CD14-positive monocyte (primary cell): Measurements from ENCODE around the gene FAM227B. TPM values are rescaled to one million over a fixed set of nuclear protein-coding genes. Genes with fewer than 3 reads are reported as not detected.
"Not testable (repeated sequence)": the region's sequence is repeated elsewhere in the genome, so short reads cannot be mapped to it uniquely, and the experiment has no call there.

Experiments
- DNase-seq, 3 donors: peaks; one replicate each; pipeline ENCODE4 v3.0.0-alpha.2; 2011 to 2022
- H2AFZ ChIP-seq: 2 replicates; pipeline ENCODE4 v1.6.0; 2012; ENCODE audit warnings: mild to moderate bottlenecking, low read depth, low read length, inconsistent platforms; ENCODE audit not compliant: insufficient read depth, poor library complexity, severe bottlenecking
- H3K27ac ChIP-seq, 2 donors: 1 replicate in 1 of 2; 2 replicates in 1 of 2; pipeline ENCODE4 v1.5.1; 2012 to 2013; ENCODE audit warnings: low read length in 2 of 2, control low read depth in 1 of 2, inconsistent platforms in 1 of 2, low read depth in 1 of 2, mild to moderate bottlenecking in 1 of 2
- H3K27me3 ChIP-seq, 2 donors: one replicate each; pipeline versions ENCODE4 v1.6.0 to v1.6.1; 2011 to 2013; ENCODE audit warnings: low read length in 2 of 2; ENCODE audit not compliant: control insufficient read depth in 2 of 2, insufficient read depth in 2 of 2
- H3K36me3 ChIP-seq, 2 donors: replicated peaks in 1 of 2; 1 replicate in 1 of 2; 2 replicates in 1 of 2; pipeline versions ENCODE4 v1.5.1 to v1.6.1; 2012 to 2013; ENCODE audit warnings: low read length in 2 of 2, control low read depth in 1 of 2, inconsistent platforms in 1 of 2, mild to moderate bottlenecking in 1 of 2; ENCODE audit not compliant: insufficient read depth in 2 of 2, control insufficient read depth in 1 of 2
- H3K4me1 ChIP-seq, 2 donors: 1 replicate in 1 of 2; 2 replicates in 1 of 2; pipeline versions ENCODE4 v1.5.1 to v1.6.1; 2012 to 2013; ENCODE audit warnings: low read length in 2 of 2, control low read depth in 1 of 2, inconsistent platforms in 1 of 2, mild to moderate bottlenecking in 1 of 2, moderate library complexity in 1 of 2; ENCODE audit not compliant: insufficient read depth in 2 of 2, control insufficient read depth in 1 of 2
- H3K4me2 ChIP-seq: replicated peaks from 2 replicates; pipeline ENCODE3; 2012; ENCODE audit warnings: low read length, moderate library complexity, mild to moderate bottlenecking; ENCODE audit not compliant: poor library complexity, severe bottlenecking; ENCODE audit errors: extremely low read depth
- H3K4me3 ChIP-seq, 3 experiments: fragments of 200-600 bp in 1 of 3; sonication (generic) in 1 of 3; replicated peaks in 1 of 3; 1 replicate in 2 of 3; 2 replicates in 1 of 3; pipeline ENCODE4 v1.5.1; 2011 to 2013; ENCODE audit warnings: low read length in 3 of 3, mild to moderate bottlenecking in 3 of 3, control low read depth in 2 of 3, low read depth in 2 of 3, inconsistent platforms in 1 of 3, moderate library complexity in 1 of 3
- H3K79me2 ChIP-seq: 2 replicates; pipeline ENCODE4 v1.6.0; 2012; ENCODE audit warnings: mild to moderate bottlenecking, control low read depth, inconsistent platforms, low read length, moderate library complexity; ENCODE audit not compliant: insufficient read depth
- H3K9ac ChIP-seq: 2 replicates; pipeline ENCODE4 v1.6.0; 2017; ENCODE audit warnings: low read length, mild to moderate bottlenecking; ENCODE audit not compliant: insufficient read depth, poor library complexity, severe bottlenecking
- H3K9me3 ChIP-seq, 2 donors: replicated peaks in 1 of 2; 1 replicate in 1 of 2; 2 replicates in 1 of 2; pipeline versions ENCODE4 v1.5.1 to v1.6.1; 2012 to 2013; ENCODE audit warnings: low read length in 2 of 2, control low read depth in 1 of 2; ENCODE audit not compliant: control insufficient read depth in 1 of 2, insufficient read depth in 1 of 2
- H4K20me1 ChIP-seq: 2 replicates; pipeline ENCODE4 v1.6.0; 2012; ENCODE audit warnings: mild to moderate bottlenecking, low read length, control low read depth, moderate library complexity; ENCODE audit not compliant: insufficient read depth
- H3K27ac Mint-ChIP-seq, 7 donors: one replicate each; pipeline ENCODE4 v1.8.0; 2020; ENCODE audit warnings: mild to moderate bottlenecking in 7 of 7, mixed read lengths in 7 of 7, moderate library complexity in 6 of 7, inconsistent platforms in 2 of 7
- H3K27me3 Mint-ChIP-seq, 3 donors: one replicate each; pipeline ENCODE4 v1.8.0; 2021 to 2022; ENCODE audit warnings: low read depth in 3 of 3, mild to moderate bottlenecking in 3 of 3, mixed read lengths in 3 of 3, moderate library complexity in 3 of 3, inconsistent platforms in 1 of 3
- H3K36me3 Mint-ChIP-seq, 2 donors: one replicate each; pipeline ENCODE4 v1.8.0; 2020; ENCODE audit warnings: mixed read lengths in 2 of 2, inconsistent platforms in 1 of 2, mild to moderate bottlenecking in 1 of 2
- H3K4me1 Mint-ChIP-seq: one replicate; pipeline ENCODE4 v1.8.0; 2020; ENCODE audit warnings: mild to moderate bottlenecking, mixed read lengths
- H3K4me3 Mint-ChIP-seq, 2 donors: one replicate each; pipeline ENCODE4 v1.8.0; 2020; ENCODE audit warnings: mild to moderate bottlenecking in 2 of 2, mixed read lengths in 2 of 2, moderate library complexity in 1 of 2
- H3K9me3 Mint-ChIP-seq, 7 donors: one replicate each; pipeline ENCODE4 v1.8.0; 2020 to 2022; ENCODE audit warnings: mixed read lengths in 7 of 7, mild to moderate bottlenecking in 6 of 7, moderate library complexity in 6 of 7, inconsistent platforms in 2 of 7
- WGBS: methylation state at CpG from one replicate; pipeline ENCODE4 v1.1.5; 2013; ENCODE audit warnings: missing lambda C conversion rate; ENCODE audit not compliant: insufficient coverage; 5-methylcytosine and 5-hydroxymethylcytosine counted together
- intact Hi-C, 2 donors: fragments of 100-400 bp; cut with micrococcal nuclease; formaldehyde crosslinking; loops; one replicate each; pipeline versions ENCODE4 v1.15.0 to v1.15.1; 2023
- polyA plus RNA-seq, 3 donors: library from polyadenylated mRNA; depleted of rRNA in 1 of 3; unstranded in 2 of 3; stranded (reverse) in 1 of 3; fragments of 300-500 nt in 2 of 3; fragments of >200 nt in 1 of 3; fragmentation: Illumina TruSeq in 2 of 3; gene quantifications; 1 replicate in 2 of 3; 2 replicates in 1 of 3; pipeline ENCODE4 v1.2.3, GENCODE V29; 2012 to 2021
- TF ChIP-seq, protein P1 (sequence below): fragments of 200-600 bp; IDR thresholded peaks from one replicate; pipeline ENCODE4 v1.8.0; 2022; ENCODE audit warnings: antibody characterized with exemption, mild to moderate bottlenecking

Gene FAM227B
- polyA plus RNA-seq, 3 donors, result 0.28 to 0.72 (median 0.49) TPM

DNA sequence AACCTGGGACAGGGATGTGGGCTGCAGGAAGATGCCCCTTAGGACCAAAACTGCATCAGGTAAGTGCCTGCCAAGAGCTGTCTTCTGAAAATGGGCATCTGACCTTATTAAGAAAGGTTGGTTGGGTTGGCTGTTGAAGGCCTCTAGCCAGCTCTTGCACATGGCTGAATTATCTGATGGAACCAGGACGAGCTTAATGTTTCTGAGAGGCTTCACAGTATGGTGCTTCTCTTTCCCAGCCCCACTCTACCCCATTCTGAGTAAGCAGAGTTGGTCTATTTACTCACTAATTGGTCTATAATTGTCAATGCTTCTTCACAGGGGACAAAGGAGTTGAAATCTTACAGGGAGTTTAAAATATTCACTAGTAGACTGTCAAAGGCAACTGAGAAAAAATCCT, 48.7 kb upstream of the FAM227B start:
- Mint-ChIP-seq H3K27me3 (no peaks in the 10 kb centered on the region), H3K36me3 (no peaks in the 10 kb centered on the region), H3K4me3 (no peak overlapping the region), H3K4me1 (peaks cover 8% of the 10 kb centered on the region), H3K27ac (no peak overlapping the region), H3K9me3 (peaks cover 0 to 2% (median 0%) of the 10 kb centered on the region in 7 donors)
- WGBS, result no CpG with 5 or more reads among the region's 1 CpG
- Histone ChIP-seq H3K9me3 (no peaks in the 10 kb centered on the region), H3K4me2 (no peak overlapping the region), H3K79me2 (no peaks in the 10 kb centered on the region), H3K4me1 (no peaks in the 10 kb centered on the region), H4K20me1 (no peaks in the 10 kb centered on the region), H3K27ac (no peak overlapping the region), H2AFZ (no peak overlapping the region), H3K9ac (no peak overlapping the region), H3K4me3 (no peak overlapping the region), H3K27me3 (no peaks in the 10 kb centered on the region), H3K36me3 (no peaks in the 10 kb centered on the region)
- TF ChIP-seq, protein P1, sequence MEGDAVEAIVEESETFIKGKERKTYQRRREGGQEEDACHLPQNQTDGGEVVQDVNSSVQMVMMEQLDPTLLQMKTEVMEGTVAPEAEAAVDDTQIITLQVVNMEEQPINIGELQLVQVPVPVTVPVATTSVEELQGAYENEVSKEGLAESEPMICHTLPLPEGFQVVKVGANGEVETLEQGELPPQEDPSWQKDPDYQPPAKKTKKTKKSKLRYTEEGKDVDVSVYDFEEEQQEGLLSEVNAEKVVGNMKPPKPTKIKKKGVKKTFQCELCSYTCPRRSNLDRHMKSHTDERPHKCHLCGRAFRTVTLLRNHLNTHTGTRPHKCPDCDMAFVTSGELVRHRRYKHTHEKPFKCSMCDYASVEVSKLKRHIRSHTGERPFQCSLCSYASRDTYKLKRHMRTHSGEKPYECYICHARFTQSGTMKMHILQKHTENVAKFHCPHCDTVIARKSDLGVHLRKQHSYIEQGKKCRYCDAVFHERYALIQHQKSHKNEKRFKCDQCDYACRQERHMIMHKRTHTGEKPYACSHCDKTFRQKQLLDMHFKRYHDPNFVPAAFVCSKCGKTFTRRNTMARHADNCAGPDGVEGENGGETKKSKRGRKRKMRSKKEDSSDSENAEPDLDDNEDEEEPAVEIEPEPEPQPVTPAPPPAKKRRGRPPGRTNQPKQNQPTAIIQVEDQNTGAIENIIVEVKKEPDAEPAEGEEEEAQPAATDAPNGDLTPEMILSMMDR, result no peak
- intact Hi-C loops, result no loop called here
- no peak for DNase-seq

DNA sequence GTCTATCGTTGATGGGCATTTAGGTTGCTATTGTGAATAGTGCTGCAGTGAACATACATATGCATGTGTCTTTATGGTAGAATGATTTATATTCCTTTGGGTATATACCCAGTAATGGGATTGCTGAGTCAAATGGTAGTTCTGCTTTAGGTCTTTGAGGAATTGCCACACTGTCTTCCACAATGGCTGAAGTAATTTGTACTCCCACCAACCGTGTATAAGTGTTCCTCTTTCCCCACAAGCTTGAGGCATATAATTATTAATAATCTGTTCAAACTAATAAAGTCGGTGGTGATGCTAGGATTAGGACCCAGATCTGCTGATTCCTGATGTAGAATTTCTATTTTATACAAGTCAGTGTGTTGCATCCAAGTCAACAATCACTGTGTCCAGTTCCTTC, 45.9 kb upstream of the FAM227B start:
- H3K4me3 Mint-ChIP-seq, H3K27me3 ChIP-seq, H3K27me3 Mint-ChIP-seq, H3K4me1 Mint-ChIP-seq, H3K79me2 ChIP-seq, H3K4me3 ChIP-seq, intact Hi-C loops, H4K20me1 ChIP-seq, H3K4me1 ChIP-seq, H2AFZ ChIP-seq, H3K9me3 Mint-ChIP-seq, H3K36me3 Mint-ChIP-seq, H3K27ac ChIP-seq, H3K9ac ChIP-seq, H3K36me3 ChIP-seq, H3K9me3 ChIP-seq, H3K4me2 ChIP-seq: not testable (repeated sequence)
- DNase-seq, result peak in 1 of 3 donors; percentile 2
- WGBS, result no CpG with 5 or more reads among the region's 3 CpGs
- H3K27ac Mint-ChIP-seq, result peak overlapping the region in 1 of 7 donors; percentile 14
